Common myeloid progenitor, CD34-positive (primary cell): ENCODE data around the gene PPIP5K2.
A peak's percentile ranks its signal among the peaks of the same experiment; 100 is the strongest.

Experiments
- CTCF ChIA-PET: fragments of 350-600 bp; sonication (Branson Sonifier 250); formaldehyde crosslinking; loops from one replicate; lab custom pipeline; 2021; ENCODE audit warnings: antibody characterized with exemption; lab: Charles Lee
- POLR2A ChIA-PET: fragments of 350-600 bp; sonication (Branson Sonifier 250); formaldehyde crosslinking; loops from one replicate; lab custom pipeline; 2021; ENCODE audit warnings: antibody characterized with exemption; lab: Charles Lee
- DNase-seq, 3 donors: peaks; one replicate each; pipeline versions ENCODE4 v3.0.0 to v3.0.0-alpha.2; 2013
- H3K27ac ChIP-seq, 2 experiments: 1 replicate in 1 of 2; 2 replicates in 1 of 2; pipeline ENCODE4 v1.7.0; 2013; ENCODE audit warnings: inconsistent platforms in 2 of 2, low read length in 2 of 2, mild to moderate bottlenecking in 2 of 2, low read depth in 1 of 2, moderate library complexity in 1 of 2; ENCODE audit not compliant: severe bottlenecking in 2 of 2, insufficient read depth in 1 of 2, poor library complexity in 1 of 2
- H3K27me3 ChIP-seq, 5 experiments: replicated peaks in 2 of 5; 1 replicate in 3 of 5; 2 replicates in 2 of 5; pipeline versions ENCODE4 v1.6.1 to v1.7.0; 2013; ENCODE audit warnings: low read length in 4 of 5, mild to moderate bottlenecking in 2 of 5, moderate library complexity in 2 of 5, inconsistent platforms in 1 of 5; ENCODE audit not compliant: insufficient read depth in 5 of 5, control insufficient read depth in 4 of 5
- H3K36me3 ChIP-seq, 4 experiments: 1 replicate in 2 of 4; 2 replicates in 2 of 4; pipeline versions ENCODE4 v1.6.1 to v1.7.0; 2013; ENCODE audit warnings: low read length in 3 of 4, control low read depth in 1 of 4, mild to moderate bottlenecking in 1 of 4; ENCODE audit not compliant: control insufficient read depth in 4 of 4, insufficient read depth in 4 of 4
- H3K4me1 ChIP-seq, 4 experiments: 1 replicate in 3 of 4; 2 replicates in 1 of 4; pipeline versions ENCODE4 v1.6.1 to v1.7.1; 2013; ENCODE audit warnings: low read length in 3 of 4, mild to moderate bottlenecking in 3 of 4, control low read depth in 1 of 4, inconsistent platforms in 1 of 4, moderate library complexity in 1 of 4; ENCODE audit not compliant: control insufficient read depth in 4 of 4, insufficient read depth in 4 of 4; ENCODE audit errors: control extremely low read depth in 1 of 4
- H3K4me3 ChIP-seq, 7 experiments: 1 replicate in 4 of 7; 2 replicates in 3 of 7; pipeline versions ENCODE4 v1.5.1 to v1.7.0; 2013; ENCODE audit warnings: mild to moderate bottlenecking in 7 of 7, low read length in 6 of 7, moderate library complexity in 6 of 7, inconsistent platforms in 2 of 7, low read depth in 2 of 7, control low read depth in 1 of 7; ENCODE audit not compliant: insufficient read depth in 4 of 7, control insufficient read depth in 1 of 7; ENCODE audit errors: extremely low read depth in 1 of 7
- H3K9me3 ChIP-seq, 5 experiments: 1 replicate in 4 of 5; 2 replicates in 1 of 5; pipeline versions ENCODE4 v1.6.1 to v1.7.1; 2013; ENCODE audit warnings: low read length in 4 of 5, mild to moderate bottlenecking in 2 of 5, inconsistent platforms in 1 of 5, low read depth in 1 of 5, moderate library complexity in 1 of 5; ENCODE audit not compliant: control insufficient read depth in 4 of 5, insufficient read depth in 2 of 5; ENCODE audit errors: control extremely low read depth in 1 of 5
- WGBS: methylation state at CpG from one replicate; pipeline ENCODE4 v1.1.5; 2013; ENCODE audit not compliant: insufficient coverage; 5-methylcytosine and 5-hydroxymethylcytosine counted together

The PPIP5K2 gene

DNA sequence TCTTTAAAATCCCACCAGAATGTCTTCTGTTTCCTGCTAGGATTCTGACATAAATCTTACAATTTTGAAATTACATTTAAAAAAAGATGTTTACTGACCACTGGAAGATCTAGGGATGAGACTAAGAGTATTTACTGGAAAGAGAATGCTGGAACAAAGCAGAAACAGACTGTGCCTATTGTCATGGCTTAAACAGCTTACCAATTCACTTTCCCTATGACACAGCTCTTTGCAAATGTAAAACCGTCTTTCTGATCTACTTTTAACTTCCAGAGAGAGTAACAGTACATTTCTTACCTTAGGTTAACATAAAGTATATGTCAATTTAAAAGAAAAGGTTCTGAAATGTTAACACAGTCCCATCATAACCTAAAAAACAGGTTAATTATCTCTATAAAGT lies 10.8 kb upstream of the PPIP5K2 start:
- H3K36me3 ChIP-seq: peaks cover 0 to 2% (median 0%) of the 10 kb centered on the region in 4 experiments
- H3K27ac ChIP-seq: no peak overlapping the region
- no CpG with 5 or more reads among the region's 1 CpG for WGBS
- no peak overlapping the region for H3K4me3 ChIP-seq
- H3K9me3 ChIP-seq: peaks cover 0 to 3% (median 0%) of the 10 kb centered on the region in 5 experiments
- POLR2A ChIA-PET: interaction anchor here (1.2 kb wide), 1 partner anchor 10 kb away, joined by 5 read pairs; the partner anchor contains the start of gene GIN1
- no peak for DNase-seq
- no peaks in the 10 kb centered on the region for H3K27me3 ChIP-seq
- CTCF ChIA-PET: interaction anchor here (1.9 kb wide), 1 partner anchor 10 kb away, joined by 6 read pairs; the partner anchor contains the start of genes GIN1 and PPIP5K2
- peaks cover 0 to 38% (median 21%) of the 10 kb centered on the region in 4 experiments for H3K4me1 ChIP-seq

DNA sequence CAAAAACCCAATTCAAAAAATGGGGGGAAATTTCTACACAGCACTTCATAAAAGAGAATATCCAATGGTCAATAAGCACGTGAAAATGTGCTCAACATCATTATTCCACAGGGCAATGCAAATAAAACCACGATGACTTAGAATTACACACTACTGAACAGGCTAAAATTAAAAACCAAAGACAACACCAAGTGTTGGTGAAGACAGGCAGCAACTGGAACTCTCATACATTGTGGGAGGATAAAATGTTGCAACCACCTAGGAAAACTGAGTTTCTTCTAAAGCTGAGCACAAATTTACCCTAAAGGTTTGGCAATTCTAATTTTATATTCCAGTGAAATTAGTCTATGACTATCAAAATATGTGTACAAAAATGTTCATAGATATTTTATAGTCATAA lies 9.7 kb upstream of the PPIP5K2 start:
- no peaks in the 10 kb centered on the region for H3K36me3 ChIP-seq
- no peak overlapping the region for H3K4me3 ChIP-seq
- ChIA-PET POLR2A (no interaction called here), CTCF (no interaction called here)
- H3K27me3 ChIP-seq: no peaks in the 10 kb centered on the region
- no peak overlapping the region for H3K27ac ChIP-seq
- H3K4me1 ChIP-seq: peaks cover 0 to 38% (median 21%) of the 10 kb centered on the region in 4 experiments
- DNase-seq: no peak
- H3K9me3 ChIP-seq: peaks cover 0 to 3% (median 0%) of the 10 kb centered on the region in 5 experiments
- WGBS: 100% methylated on average over 1 of the region's 2 CpGs

DNA sequence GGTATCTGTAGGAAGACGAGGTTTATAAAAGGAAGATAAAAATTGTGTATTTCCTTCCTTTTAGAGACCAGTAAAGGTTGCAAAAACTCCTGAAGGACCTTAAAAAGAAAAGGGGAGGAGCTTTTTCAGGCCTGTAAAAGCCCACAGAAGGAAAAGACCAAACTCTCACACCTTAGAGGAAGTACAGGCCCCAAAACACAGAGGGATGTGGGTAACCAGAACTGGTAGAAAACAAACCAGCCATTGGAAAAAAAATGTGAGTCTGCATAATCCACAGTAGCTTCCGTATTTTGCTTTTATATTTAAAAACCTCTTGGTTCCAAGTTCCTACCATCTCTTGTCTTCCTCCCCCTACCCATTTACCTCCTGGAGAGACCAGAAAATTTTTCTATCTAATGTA lies 8.6 kb upstream of the PPIP5K2 start:
- H3K9me3 ChIP-seq: peaks cover 0 to 3% (median 0%) of the 10 kb centered on the region in 5 experiments
- H3K4me3 ChIP-seq: peak overlapping the region in 1 of 7 experiments; percentile 21
- H3K27ac ChIP-seq: peak overlapping the region; percentile 43 to 51
- no peaks in the 10 kb centered on the region for H3K27me3 ChIP-seq
- ChIA-PET CTCF (interaction anchor here (0.8 to 2.0 kb wide), 2 partner anchors 29 to 349 kb away, joined by 3 to 6 read pairs; no protein-coding TSS in a partner anchor), POLR2A (no interaction called here)
- H3K4me1 ChIP-seq: peaks cover 0 to 38% (median 21%) of the 10 kb centered on the region in 4 experiments
- peak; percentile 74 to 95 (median 90) for DNase-seq
- no peaks in the 10 kb centered on the region for H3K36me3 ChIP-seq
- whole genome bisulfite sequencing: 0% methylated on average over 2 of the region's 2 CpGs

DNA sequence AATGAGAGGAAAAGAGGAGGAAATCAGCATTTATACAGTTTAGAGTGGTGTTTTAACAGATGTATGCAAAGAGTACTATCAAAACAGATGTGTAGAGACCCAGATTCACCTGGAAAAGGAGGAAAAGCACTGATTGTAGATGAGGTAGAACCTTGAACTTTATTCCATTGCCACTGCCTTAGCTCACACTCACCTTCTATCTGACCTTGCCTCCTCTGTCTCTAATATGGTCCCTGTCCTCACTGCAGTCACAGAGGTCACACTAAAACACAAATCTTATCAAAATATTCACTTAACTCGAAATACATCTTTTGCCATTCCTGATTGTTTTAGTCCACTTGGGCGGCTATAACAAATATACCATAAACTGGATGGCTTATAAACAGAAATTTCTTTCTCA lies 7.2 kb upstream of the PPIP5K2 start:
- CTCF ChIA-PET: interaction anchor here (2.0 kb wide), 1 partner anchor 27 kb away, joined by 6 read pairs; no protein-coding TSS in a partner anchor

DNA sequence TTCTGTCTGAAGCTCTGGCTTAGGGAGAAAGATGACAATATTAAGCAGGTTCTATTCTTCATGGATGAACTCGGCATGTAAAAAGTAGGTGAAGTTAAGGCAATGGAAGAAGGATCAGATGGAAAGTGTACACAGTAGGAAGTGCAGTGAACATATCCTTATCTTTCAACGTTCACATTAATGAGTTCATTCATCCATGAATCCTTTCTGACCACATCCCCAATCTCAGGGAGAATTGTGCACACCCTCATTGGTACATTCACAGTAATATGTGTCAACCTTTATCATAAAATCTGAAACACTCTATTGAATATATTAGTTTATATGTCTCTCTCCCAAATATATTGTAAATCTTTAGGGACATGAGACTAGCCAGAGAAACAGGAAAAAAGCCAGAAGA lies 5.7 kb upstream of the PPIP5K2 start:
- ChIA-PET POLR2A (interaction anchor here (0.5 kb wide), 1 partner anchor 20 kb away, joined by 3 read pairs; no protein-coding TSS in a partner anchor), CTCF (no interaction called here)
- DNase-seq: no peak
- Histone ChIP-seq H3K27ac (no peak overlapping the region), H3K9me3 (peaks cover 0 to 3% (median 0%) of the 10 kb centered on the region in 5 experiments), H3K36me3 (no peaks in the 10 kb centered on the region), H3K4me1 (peaks cover 5 to 49% (median 28%) of the 10 kb centered on the region in 4 experiments), H3K27me3 (no peaks in the 10 kb centered on the region), H3K4me3 (no peak overlapping the region)
- no CpG with 5 or more reads among the region's 2 CpGs for WGBS

More for the DNA sequence above, 7.2 kb upstream of the PPIP5K2 start:
- Histone ChIP-seq H3K4me3 (no peak overlapping the region), H3K27ac (no peak overlapping the region), H3K4me1 (peaks cover 2 to 41% (median 23%) of the 10 kb centered on the region in 4 experiments), H3K27me3 (no peaks in the 10 kb centered on the region), H3K36me3 (no peaks in the 10 kb centered on the region), H3K9me3 (peaks cover 0 to 3% (median 0%) of the 10 kb centered on the region in 5 experiments)
- no peak for DNase-seq
- no CpG with 5 or more reads among the region's 2 CpGs for WGBS
- POLR2A ChIA-PET: no interaction called here

DNA sequence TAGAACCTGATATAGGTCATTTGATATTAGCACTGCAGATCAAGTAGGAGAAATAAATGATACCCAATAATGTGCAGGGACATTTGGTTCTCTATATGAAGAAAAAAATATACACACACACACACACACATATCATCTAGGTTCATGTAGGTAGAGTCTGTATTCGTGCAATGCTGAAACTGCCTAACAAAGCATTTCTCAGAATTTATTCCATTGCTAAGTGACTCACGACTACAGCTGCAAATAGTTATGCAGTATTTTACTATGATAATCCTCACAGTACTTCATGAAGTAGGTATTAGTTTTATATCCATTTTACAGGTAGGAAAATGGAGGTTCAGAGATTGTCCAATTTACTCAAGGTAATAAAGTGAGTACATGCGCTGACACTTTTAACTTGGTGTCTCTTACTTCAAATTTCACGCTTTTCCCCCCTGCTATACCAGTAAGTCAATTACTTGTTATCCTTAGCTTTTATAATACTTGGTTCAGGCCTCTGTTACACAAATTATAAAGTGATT lies 2.6 kb upstream of the PPIP5K2 start:
- no peak for DNase-seq
- ChIA-PET CTCF (no interaction called here), POLR2A (no interaction called here)
- Histone ChIP-seq H3K27me3 (no peaks in the 10 kb centered on the region), H3K4me3 (no peak overlapping the region), H3K27ac (peak overlapping the region in 1 of 2 experiments; percentile 97), H3K36me3 (peaks cover 0 to 3% (median 0%) of the 10 kb centered on the region in 4 experiments), H3K9me3 (no peaks in the 10 kb centered on the region), H3K4me1 (peaks cover 14 to 46% (median 32%) of the 10 kb centered on the region in 4 experiments)
- WGBS: no CpG with 5 or more reads among the region's 4 CpGs
